Right lobe of liver (tissue), 4 donors: ENCODE measurements around the gene FCAMR.

ENCODE experiments used
- POLR2A ChIP-seq: fragments of 450-650 bp; IDR thresholded peaks from one replicate; pipeline ENCODE4 v1.6.1; 2017; ENCODE audit warnings: antibody characterized with exemption, mild to moderate bottlenecking
- TF ChIP-seq, protein P1 (sequence below), 4 donors: fragments of 200-600 bp in 3 of 4; fragments of 450-650 bp in 1 of 4; IDR thresholded peaks; one replicate each; pipeline versions ENCODE4 v1.5.1 to v1.8.0; 2016 to 2022; ENCODE audit warnings: antibody characterized with exemption in 4 of 4, mild to moderate bottlenecking in 2 of 4
- donor health status: DM: no; HTN: no; CAD: no.
- donor health status: DM: no; HTN: no; CAD: no.
- donor health status: DM: no; HTN: yes; CAD: no.

GRCh38 chr1:206965781-206966180, 4.5 kb downstream of the FCAMR start:
- TF ChIP-seq, protein P1, sequence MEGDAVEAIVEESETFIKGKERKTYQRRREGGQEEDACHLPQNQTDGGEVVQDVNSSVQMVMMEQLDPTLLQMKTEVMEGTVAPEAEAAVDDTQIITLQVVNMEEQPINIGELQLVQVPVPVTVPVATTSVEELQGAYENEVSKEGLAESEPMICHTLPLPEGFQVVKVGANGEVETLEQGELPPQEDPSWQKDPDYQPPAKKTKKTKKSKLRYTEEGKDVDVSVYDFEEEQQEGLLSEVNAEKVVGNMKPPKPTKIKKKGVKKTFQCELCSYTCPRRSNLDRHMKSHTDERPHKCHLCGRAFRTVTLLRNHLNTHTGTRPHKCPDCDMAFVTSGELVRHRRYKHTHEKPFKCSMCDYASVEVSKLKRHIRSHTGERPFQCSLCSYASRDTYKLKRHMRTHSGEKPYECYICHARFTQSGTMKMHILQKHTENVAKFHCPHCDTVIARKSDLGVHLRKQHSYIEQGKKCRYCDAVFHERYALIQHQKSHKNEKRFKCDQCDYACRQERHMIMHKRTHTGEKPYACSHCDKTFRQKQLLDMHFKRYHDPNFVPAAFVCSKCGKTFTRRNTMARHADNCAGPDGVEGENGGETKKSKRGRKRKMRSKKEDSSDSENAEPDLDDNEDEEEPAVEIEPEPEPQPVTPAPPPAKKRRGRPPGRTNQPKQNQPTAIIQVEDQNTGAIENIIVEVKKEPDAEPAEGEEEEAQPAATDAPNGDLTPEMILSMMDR (IDR thresholded peaks at IDR 0.05), result no peak
- TF ChIP-seq POLR2A, result no peak
